ENCODE measurements around the gene PANK4. TPM values are rescaled to one million over a fixed set of nuclear protein-coding genes. Genes with fewer than 3 reads are reported as not detected.
A peak's percentile ranks its signal among the peaks of the same experiment; 100 is the strongest.

Gene PANK4
- total and polyA plus RNA-seq, 9 of the 15 experiments (the other 6 are each of a cell fraction or from before 2014, with no cell fraction given), result 0.93 to 55.6 (median 31.5) TPM

- CTCF ChIA-PET (ENCODE audit: low intra/inter-chr PET ratio), result no interaction called here
- no TSS peak for BruUV-seq (replicated peaks)
Observed at GRCh38 chr1:2469103-2469940, 57.1 kb downstream of the PANK4 start.

More at GRCh38 chr1:2469103-2469940, 57.1 kb downstream of the PANK4 start:
- in situ Hi-C loops (cut with MboI), result no loop called here
- no peaks in the 10 kb centered on the region for H3K9me3 ChIP-seq (replicated peaks; ENCODE audit: control insufficient read depth, insufficient read depth, low read depth, low read length)
- TF ChIP-seq TFAP4 (CRISPR knock-in tag; IDR thresholded peaks at IDR 0.05; ENCODE audit: borderline replicate concordance) (0 out of 2 replicates have a peak, but pooled peaks have one; percentile 10), RBFOX2 (IDR thresholded peaks at IDR 0.05; ENCODE audit: low read depth, low read length) (no peak)
- H4K20me1 ChIP-seq (replicated peaks; ENCODE audit: control insufficient read depth, insufficient read depth, low read length), result peaks cover 40% of the 10 kb centered on the region
- H3K36me3 ChIP-seq (ENCODE audit: control insufficient read depth, insufficient read depth, low read length), result no peaks in the 10 kb centered on the region
- H3K27ac ChIP-seq (ENCODE audit: extremely low read depth, low read depth, low read length), result no peak overlapping the region
- intact Hi-C loops (cut with micrococcal nuclease), result no loop called here
- DNase-seq (ENCODE audit: extremely low read depth in 1 of 4, low spot score in 3 of 4), result no peak
- WGBS (ENCODE audit: insufficient coverage, low coverage, missing lambda C conversion rate), result 2% methylated on average over 23 of the region's 25 CpGs
- peak overlapping the region in 1 of 2 experiments; percentile 17; a peak in 1 of 4 replicates for H3K9ac ChIP-seq (ENCODE audit: insufficient read depth in 1 of 2, low read depth in 2 of 2, low read length in 2 of 2)
- no peak overlapping the region for H2AFZ ChIP-seq (ENCODE audit: low read depth, low read length)
- POLR2A ChIA-PET, result interaction anchor here (0.6 to 1.1 kb wide), 5 partner anchors 10 to 48 kb away, joined by 3 to 4 read pairs (median 4); no protein-coding TSS in a partner anchor
- H3K4me2 ChIP-seq (ENCODE audit: insufficient read depth, low read length), result no peak overlapping the region
- peaks cover 0 to 81% of the 10 kb centered on the region in 2 experiments; a peak in 2 of 5 replicates for H3K4me1 ChIP-seq (replicated peaks in 1 of 2; ENCODE audit: control insufficient read depth in 2 of 2, insufficient read depth in 2 of 2, low read length in 2 of 2)
- ATAC-seq, result no peak
- H3K79me2 ChIP-seq (ENCODE audit: control insufficient read depth, insufficient read depth, low read length), result no peaks in the 10 kb centered on the region
- H3K27me3 ChIP-seq (ENCODE audit: control insufficient read depth in 2 of 2, insufficient read depth in 2 of 2, low read length in 2 of 2), result peaks cover 6 to 70% of the 10 kb centered on the region in 2 experiments; a peak in 3 of 5 replicates
- no peak overlapping the region for H3K4me3 ChIP-seq
- FAIRE-seq, result no peak
- H3K9me1 ChIP-seq (ENCODE audit: control insufficient read depth, insufficient read depth, low read length), result no peaks in the 10 kb centered on the region
